Naive B cell (primary cell): ENCODE measurements around the gene NPR3. TPM values are rescaled to one million over a fixed set of nuclear protein-coding genes. Genes with fewer than 3 reads are reported as not detected.

Source experiments
- ATAC-seq, 2 donors: fragments of 150-1000 bp; cut with Tn5 transposase; 2 replicates each; pipeline ENCODE4 v1.10.0; 2021; ENCODE audit warnings: low read depth in 2 of 2, mild to moderate bottlenecking in 2 of 2, moderate library complexity in 2 of 2
- DNase-seq: peaks from one replicate; pipeline ENCODE4 v3.0.0; 2022
- H3K27ac Mint-ChIP-seq, 6 donors: one replicate each; pipeline ENCODE4 v1.8.0; 2020 to 2022; ENCODE audit warnings: mild to moderate bottlenecking in 6 of 6, mixed read lengths in 6 of 6, moderate library complexity in 5 of 6, inconsistent platforms in 2 of 6
- H3K27me3 Mint-ChIP-seq, 3 donors: one replicate each; pipeline ENCODE4 v1.8.0; 2021 to 2022; ENCODE audit warnings: mixed read lengths in 3 of 3, mild to moderate bottlenecking in 1 of 3
- H3K36me3 Mint-ChIP-seq, 2 donors: one replicate each; pipeline ENCODE4 v1.8.0; 2020 to 2022; ENCODE audit warnings: mixed read lengths in 2 of 2, inconsistent platforms in 1 of 2, mild to moderate bottlenecking in 1 of 2
- H3K4me1 Mint-ChIP-seq, 3 donors: one replicate each; pipeline ENCODE4 v1.8.0; 2020 to 2022; ENCODE audit warnings: mixed read lengths in 3 of 3, inconsistent platforms in 1 of 3, mild to moderate bottlenecking in 1 of 3, moderate library complexity in 1 of 3
- H3K4me3 Mint-ChIP-seq, 8 donors: one replicate each; pipeline ENCODE4 v1.8.0; 2020 to 2022; ENCODE audit warnings: mild to moderate bottlenecking in 8 of 8, mixed read lengths in 8 of 8, moderate library complexity in 8 of 8, inconsistent platforms in 2 of 8
- H3K9me3 Mint-ChIP-seq, 7 donors: one replicate each; pipeline ENCODE4 v1.8.0; 2020 to 2022; ENCODE audit warnings: mixed read lengths in 7 of 7, mild to moderate bottlenecking in 5 of 7, inconsistent platforms in 2 of 7, moderate library complexity in 1 of 7
- polyA plus RNA-seq, 6 donors: library from polyadenylated mRNA; unstranded; fragments of 300-500 nt; fragmentation: Illumina TruSeq; gene quantifications; one replicate each; pipeline ENCODE4 v1.2.3, GENCODE V29; 2021; ENCODE audit warnings: low read depth in 6 of 6

The NPR3 gene
- polyA plus RNA-seq, 6 donors from 2014 or later: not detected

GRCh38 chr5:32752411-32752810 lies 41.3 kb downstream of the NPR3 start:
- Mint-ChIP-seq H3K4me3 (no peak overlapping the region), H3K27ac (no peak overlapping the region), H3K9me3 (peaks cover 0 to 28% (median 16%) of the 10 kb centered on the region in 7 donors), H3K36me3 (no peaks in the 10 kb centered on the region), H3K4me1 (no peaks in the 10 kb centered on the region), H3K27me3 (no peaks in the 10 kb centered on the region)
- DNase-seq (no peak), ATAC-seq (no peak)

GRCh38 chr5:32753051-32753450 lies 41.9 kb downstream of the NPR3 start:
- Mint-ChIP-seq H3K27me3 (no peaks in the 10 kb centered on the region), H3K36me3 (no peaks in the 10 kb centered on the region), H3K4me1 (no peaks in the 10 kb centered on the region), H3K9me3 (peaks cover 0 to 22% (median 16%) of the 10 kb centered on the region in 7 donors), H3K4me3 (no peak overlapping the region), H3K27ac (no peak overlapping the region)
- no peak for ATAC-seq
- DNase-seq: no peak

- Mint-ChIP-seq H3K9me3 (peaks cover 0 to 18% (median 13%) of the 10 kb centered on the region in 7 donors), H3K4me3 (no peak overlapping the region), H3K36me3 (peaks cover 0 to 6% of the 10 kb centered on the region in 2 donors), H3K27ac (no peak overlapping the region), H3K27me3 (no peaks in the 10 kb centered on the region), H3K4me1 (no peaks in the 10 kb centered on the region)
- no peak for ATAC-seq
- no peak for DNase-seq
These were observed 42.6 kb downstream of the NPR3 start for GRCh38 chr5:32753765-32754164.

GRCh38 chr5:32754284-32754683 lies 43.2 kb downstream of the NPR3 start:
- H3K4me1 Mint-ChIP-seq: no peaks in the 10 kb centered on the region
- H3K27me3 Mint-ChIP-seq: no peaks in the 10 kb centered on the region
- ATAC-seq (no peak), DNase-seq (no peak)
- H3K27ac Mint-ChIP-seq: no peak overlapping the region
- H3K4me3 Mint-ChIP-seq: no peak overlapping the region
- H3K9me3 Mint-ChIP-seq: peaks cover 0 to 18% (median 13%) of the 10 kb centered on the region in 7 donors
- peaks cover 0 to 6% of the 10 kb centered on the region in 2 donors for H3K36me3 Mint-ChIP-seq

- Mint-ChIP-seq H3K4me1 (no peaks in the 10 kb centered on the region), H3K9me3 (peaks cover 0 to 29% (median 15%) of the 10 kb centered on the region in 7 donors), H3K36me3 (peaks cover 0 to 6% of the 10 kb centered on the region in 2 donors), H3K4me3 (no peak overlapping the region), H3K27me3 (peaks cover 0 to 2% (median under 1%) of the 10 kb centered on the region in 3 donors), H3K27ac (no peak overlapping the region)
- DNase-seq (no peak), ATAC-seq (no peak)
These were observed 49.0 kb downstream of the NPR3 start for GRCh38 chr5:32760091-32760509.

- Mint-ChIP-seq H3K27ac (peak overlapping the region in 1 of 6 donors; percentile 60), H3K36me3 (no peaks in the 10 kb centered on the region), H3K9me3 (peaks cover 0 to 8% (median 4%) of the 10 kb centered on the region in 7 donors), H3K27me3 (peaks cover 7 to 20% (median 10%) of the 10 kb centered on the region in 3 donors), H3K4me1 (no peaks in the 10 kb centered on the region), H3K4me3 (no peak overlapping the region)
- DNase-seq (no peak), ATAC-seq (no peak)
These were observed 54.1 kb downstream of the NPR3 start for GRCh38 chr5:32765266-32765665.

- H3K9me3 Mint-ChIP-seq: peaks cover 0 to 8% (median 0%) of the 10 kb centered on the region in 7 donors
These were observed 56.9 kb downstream of the NPR3 start for GRCh38 chr5:32767948-32768467.

GRCh38 chr5:32769711-32770110 lies 58.6 kb downstream of the NPR3 start:
- Mint-ChIP-seq H3K27me3 (peaks cover 7 to 20% (median 10%) of the 10 kb centered on the region in 3 donors), H3K27ac (no peak overlapping the region), H3K9me3 (peaks cover 0 to 7% (median 0%) of the 10 kb centered on the region in 7 donors), H3K4me1 (no peaks in the 10 kb centered on the region), H3K4me3 (peak overlapping the region in 1 of 8 donors; percentile 17), H3K36me3 (no peaks in the 10 kb centered on the region)
- DNase-seq: no peak
- no peak for ATAC-seq

More at GRCh38 chr5:32767948-32768467, 56.9 kb downstream of the NPR3 start:
- Mint-ChIP-seq H3K36me3 (no peaks in the 10 kb centered on the region), H3K4me3 (no peak overlapping the region), H3K27me3 (peaks cover 7 to 20% (median 10%) of the 10 kb centered on the region in 3 donors), H3K27ac (no peak overlapping the region), H3K4me1 (no peaks in the 10 kb centered on the region)
- no peak for ATAC-seq
- no peak for DNase-seq

GRCh38 chr5:32770444-32770843 lies 59.3 kb downstream of the NPR3 start:
- Mint-ChIP-seq H3K4me3 (no peak overlapping the region), H3K9me3 (peaks cover 0 to 7% (median 0%) of the 10 kb centered on the region in 7 donors), H3K27ac (no peak overlapping the region), H3K4me1 (no peaks in the 10 kb centered on the region), H3K36me3 (no peaks in the 10 kb centered on the region), H3K27me3 (peaks cover 2 to 16% (median 7%) of the 10 kb centered on the region in 3 donors)
- no peak for DNase-seq
- no peak for ATAC-seq

- ATAC-seq (no peak), DNase-seq (no peak)
- Mint-ChIP-seq H3K9me3 (peaks cover 0 to 7% (median 0%) of the 10 kb centered on the region in 7 donors), H3K36me3 (no peaks in the 10 kb centered on the region), H3K27ac (no peak overlapping the region), H3K27me3 (peaks cover 0 to 10% (median 5%) of the 10 kb centered on the region in 3 donors), H3K4me1 (no peaks in the 10 kb centered on the region), H3K4me3 (no peak overlapping the region)
These were observed 59.9 kb downstream of the NPR3 start for GRCh38 chr5:32771037-32771436.

GRCh38 chr5:32773944-32774343 lies 62.8 kb downstream of the NPR3 start:
- Mint-ChIP-seq H3K36me3 (no peaks in the 10 kb centered on the region), H3K4me1 (no peaks in the 10 kb centered on the region), H3K27ac (no peak overlapping the region), H3K4me3 (no peak overlapping the region), H3K9me3 (peaks cover 0 to 7% (median 2%) of the 10 kb centered on the region in 7 donors), H3K27me3 (peaks cover 0 to 5% (median 3%) of the 10 kb centered on the region in 3 donors)
- DNase-seq (no peak), ATAC-seq (no peak)

- H3K9me3 Mint-ChIP-seq: peaks cover 0 to 7% (median 2%) of the 10 kb centered on the region in 7 donors
- ATAC-seq (no peak), DNase-seq (no peak)
- no peak overlapping the region for H3K27ac Mint-ChIP-seq
- peaks cover 0 to 3% (median 0%) of the 10 kb centered on the region in 3 donors for H3K27me3 Mint-ChIP-seq
- H3K4me1 Mint-ChIP-seq: no peaks in the 10 kb centered on the region
- H3K4me3 Mint-ChIP-seq: no peak overlapping the region
- no peaks in the 10 kb centered on the region for H3K36me3 Mint-ChIP-seq
These were observed 65.1 kb downstream of the NPR3 start for GRCh38 chr5:32776200-32776599.

- Mint-ChIP-seq H3K4me3 (no peak overlapping the region), H3K27me3 (peaks cover 0 to 3% (median 0%) of the 10 kb centered on the region in 3 donors)
- ATAC-seq: no peak
These were observed 66.1 kb downstream of the NPR3 start for GRCh38 chr5:32777222-32777621.

GRCh38 chr5:32777733-32778132 lies 66.6 kb downstream of the NPR3 start:
- H3K27me3 Mint-ChIP-seq: peaks cover 0 to 3% (median 0%) of the 10 kb centered on the region in 3 donors
- no peaks in the 10 kb centered on the region for H3K4me1 Mint-ChIP-seq
- no peak overlapping the region for H3K4me3 Mint-ChIP-seq
- no peak for ATAC-seq
- DNase-seq: no peak
- H3K9me3 Mint-ChIP-seq: peaks cover 0 to 4% (median 0%) of the 10 kb centered on the region in 7 donors
- no peaks in the 10 kb centered on the region for H3K36me3 Mint-ChIP-seq
- no peak overlapping the region for H3K27ac Mint-ChIP-seq

More at GRCh38 chr5:32777222-32777621, 66.1 kb downstream of the NPR3 start:
- DNase-seq: no peak
- H3K36me3 Mint-ChIP-seq: no peaks in the 10 kb centered on the region
- no peaks in the 10 kb centered on the region for H3K4me1 Mint-ChIP-seq
- H3K27ac Mint-ChIP-seq: no peak overlapping the region
- peaks cover 0 to 4% (median 0%) of the 10 kb centered on the region in 7 donors for H3K9me3 Mint-ChIP-seq
